ENCODE data around the gene XYLT1.
"Not testable (repeated sequence)": the region's sequence is repeated elsewhere in the genome, so short reads cannot be mapped to it uniquely, and the experiment has no call there.

The XYLT1 gene

DNA sequence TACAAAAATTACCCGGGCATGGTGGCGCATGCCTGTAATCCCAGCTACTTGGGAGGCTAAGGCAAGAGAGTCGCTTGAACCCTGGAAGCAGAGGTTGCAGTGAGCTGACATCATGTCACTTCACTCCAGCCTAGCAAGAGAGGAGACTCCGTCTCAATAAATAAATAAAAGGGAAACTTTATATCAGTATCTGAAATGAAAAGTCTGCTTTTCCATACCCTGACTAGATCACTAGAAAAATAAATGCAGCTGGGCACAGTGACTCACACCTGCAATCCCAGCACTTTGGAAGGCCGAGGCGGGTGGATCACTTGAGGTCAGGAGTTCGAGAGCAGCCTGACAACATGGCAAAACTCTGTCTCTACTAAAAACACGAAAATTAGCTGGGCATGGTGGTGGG is 36.8 kb upstream of the XYLT1 start:
- not testable (repeated sequence) for H3K4me3 ChIP-seq (ENCODE audit: low read length); H3K9me3 ChIP-seq (ENCODE audit: control insufficient read depth, low read depth, low read length); H3K27ac ChIP-seq (ENCODE audit: low read length); H3K27me3 ChIP-seq (ENCODE audit: control insufficient read depth, insufficient read depth, low read length); H3K9ac ChIP-seq (ENCODE audit: low read length); H3K36me3 ChIP-seq (ENCODE audit: control insufficient read depth, low read depth, low read length); H3K4me1 ChIP-seq (ENCODE audit: control insufficient read depth, low read depth, low read length)

DNA sequence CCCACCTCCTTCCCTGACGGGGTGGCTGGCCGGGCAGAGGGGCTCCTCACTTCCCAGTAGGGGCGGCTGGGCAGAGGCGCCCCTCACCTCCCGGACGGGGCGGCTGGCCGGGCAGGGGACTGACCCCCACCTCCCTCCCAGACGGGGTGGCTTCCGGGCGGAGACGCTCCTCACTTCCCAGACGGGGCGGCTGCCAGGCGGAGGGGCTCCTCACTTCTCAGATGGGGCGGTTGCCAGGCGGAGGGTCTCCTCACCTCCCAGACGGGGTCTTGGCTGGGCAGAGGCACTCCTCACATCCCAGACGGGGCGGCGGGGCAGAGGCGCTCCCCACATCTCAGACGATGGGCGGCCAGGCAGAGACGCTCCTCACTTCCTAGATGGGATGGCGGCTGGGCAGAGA is 35.1 kb upstream of the XYLT1 start:
- not testable (repeated sequence) for H3K9me3 ChIP-seq (ENCODE audit: control insufficient read depth, low read depth, low read length); H3K4me3 ChIP-seq (ENCODE audit: low read length); H3K9ac ChIP-seq (ENCODE audit: low read length); H3K4me1 ChIP-seq (ENCODE audit: control insufficient read depth, low read depth, low read length); H3K27ac ChIP-seq (ENCODE audit: low read length); H3K27me3 ChIP-seq (ENCODE audit: control insufficient read depth, insufficient read depth, low read length); H3K36me3 ChIP-seq (ENCODE audit: control insufficient read depth, low read depth, low read length)

- no peaks in the 10 kb centered on the region for H3K36me3 ChIP-seq (ENCODE audit: control insufficient read depth, low read depth, low read length)
- H3K27ac ChIP-seq (ENCODE audit: low read length), result no peak overlapping the region
- no peaks in the 10 kb centered on the region for H3K9me3 ChIP-seq (ENCODE audit: control insufficient read depth, low read depth, low read length)
- no peaks in the 10 kb centered on the region for H3K4me1 ChIP-seq (ENCODE audit: control insufficient read depth, low read depth, low read length)
- no peak overlapping the region for H3K9ac ChIP-seq (ENCODE audit: low read length)
- H3K27me3 ChIP-seq (ENCODE audit: control insufficient read depth, insufficient read depth, low read length), result no peaks in the 10 kb centered on the region
- H3K4me3 ChIP-seq (ENCODE audit: low read length), result no peak overlapping the region
Observed at GRCh38 chr16:17504050-17504449, 33.3 kb upstream of the XYLT1 start.

DNA sequence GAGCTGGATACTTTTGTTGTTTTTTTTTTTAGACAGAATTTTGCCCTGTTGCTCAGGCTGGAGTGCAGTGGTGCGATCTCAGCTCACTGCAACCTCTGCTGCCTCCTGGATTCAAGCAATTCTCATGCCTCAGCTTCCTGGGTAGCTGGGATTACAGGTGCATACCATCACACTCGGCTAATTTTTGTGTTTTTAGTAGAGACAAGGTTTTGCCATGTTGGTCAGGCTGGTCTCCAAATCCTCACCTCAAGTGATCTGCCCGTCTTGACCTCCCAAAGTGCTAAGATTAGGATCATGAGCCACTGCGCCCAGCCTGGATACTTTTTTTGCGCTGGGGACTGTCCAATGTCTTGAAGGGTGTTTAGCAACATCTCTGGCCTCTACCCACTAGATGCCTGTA is 32.6 kb upstream of the XYLT1 start:
- no peak overlapping the region for H3K9ac ChIP-seq (ENCODE audit: low read length)

DNA sequence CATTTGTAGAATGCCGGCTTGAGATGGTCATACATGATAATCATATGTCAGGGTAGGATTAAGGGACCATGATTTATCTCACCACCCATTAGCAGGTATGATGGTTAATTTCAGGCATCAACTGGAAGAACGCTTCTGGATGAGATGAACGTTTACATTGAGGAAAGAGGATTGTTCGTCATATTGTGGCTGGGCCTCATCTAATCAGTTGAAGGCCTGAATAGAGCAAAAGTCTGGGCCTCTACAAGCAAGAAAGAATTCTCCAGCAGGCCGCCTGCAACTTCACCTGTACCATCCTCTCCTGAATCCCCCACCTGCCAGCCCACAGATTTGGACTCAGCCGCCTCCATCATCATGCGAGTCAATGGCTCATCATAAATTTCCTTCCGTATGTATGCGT is 30.6 kb upstream of the XYLT1 start:
- H3K36me3 ChIP-seq (ENCODE audit: control insufficient read depth, low read depth, low read length), result no peaks in the 10 kb centered on the region
- no peaks in the 10 kb centered on the region for H3K27me3 ChIP-seq (ENCODE audit: control insufficient read depth, insufficient read depth, low read length)
- no peaks in the 10 kb centered on the region for H3K9me3 ChIP-seq (ENCODE audit: control insufficient read depth, low read depth, low read length)

More for the DNA sequence above, 32.6 kb upstream of the XYLT1 start:
- H3K27ac ChIP-seq (ENCODE audit: low read length), result no peak overlapping the region
- H3K36me3 ChIP-seq (ENCODE audit: control insufficient read depth, low read depth, low read length), result no peaks in the 10 kb centered on the region
- H3K4me1 ChIP-seq (ENCODE audit: control insufficient read depth, low read depth, low read length), result no peaks in the 10 kb centered on the region
- no peaks in the 10 kb centered on the region for H3K27me3 ChIP-seq (ENCODE audit: control insufficient read depth, insufficient read depth, low read length)
- no peak overlapping the region for H3K4me3 ChIP-seq (ENCODE audit: low read length)
- no peaks in the 10 kb centered on the region for H3K9me3 ChIP-seq (ENCODE audit: control insufficient read depth, low read depth, low read length)

GRCh38 chr16:17499223-17499902 is 28.6 kb upstream of the XYLT1 start:
- no peaks in the 10 kb centered on the region for H3K4me1 ChIP-seq (ENCODE audit: control insufficient read depth, low read depth, low read length)

More for the DNA sequence above, 30.6 kb upstream of the XYLT1 start:
- H3K4me1 ChIP-seq (ENCODE audit: control insufficient read depth, low read depth, low read length), result no peaks in the 10 kb centered on the region
- no peak overlapping the region for H3K4me3 ChIP-seq (ENCODE audit: low read length)
- H3K9ac ChIP-seq (ENCODE audit: low read length), result no peak overlapping the region
- H3K27ac ChIP-seq (ENCODE audit: low read length), result no peak overlapping the region

DNA sequence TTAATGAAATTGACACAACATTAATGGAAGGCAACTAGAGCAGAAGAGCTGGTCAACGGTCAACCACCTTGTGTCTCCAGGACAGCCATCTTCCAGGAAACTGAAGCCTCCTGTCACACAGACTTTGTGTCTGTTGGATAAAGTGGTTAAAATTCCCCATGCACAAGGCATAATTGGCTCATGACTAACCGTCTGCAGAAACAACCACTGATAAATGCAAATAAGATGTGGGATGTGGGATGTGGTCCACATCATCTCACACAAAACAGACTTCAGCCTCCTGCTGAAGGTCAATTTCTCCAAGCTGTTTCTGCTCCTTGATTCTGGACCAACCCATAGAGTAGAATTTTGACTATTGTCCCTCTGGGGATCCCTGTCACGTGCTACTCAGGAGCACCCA is 26.9 kb upstream of the XYLT1 start:
- H3K9ac ChIP-seq (ENCODE audit: low read length), result no peak overlapping the region

More at GRCh38 chr16:17499223-17499902, 28.6 kb upstream of the XYLT1 start:
- no peak overlapping the region for H3K9ac ChIP-seq (ENCODE audit: low read length)
- no peaks in the 10 kb centered on the region for H3K36me3 ChIP-seq (ENCODE audit: control insufficient read depth, low read depth, low read length)
- no peaks in the 10 kb centered on the region for H3K9me3 ChIP-seq (ENCODE audit: control insufficient read depth, low read depth, low read length)
- H3K27me3 ChIP-seq (ENCODE audit: control insufficient read depth, insufficient read depth, low read length), result no peaks in the 10 kb centered on the region
- no peak overlapping the region for H3K4me3 ChIP-seq (ENCODE audit: low read length)
- H3K27ac ChIP-seq (ENCODE audit: low read length), result no peak overlapping the region

GRCh38 chr16:17496891-17497290 is 26.1 kb upstream of the XYLT1 start:
- Histone ChIP-seq H3K4me1 (ENCODE audit: control insufficient read depth, low read depth, low read length) (no peaks in the 10 kb centered on the region), H3K27me3 (ENCODE audit: control insufficient read depth, insufficient read depth, low read length) (no peaks in the 10 kb centered on the region), H3K9ac (ENCODE audit: low read length) (no peak overlapping the region), H3K27ac (ENCODE audit: low read length) (no peak overlapping the region), H3K36me3 (ENCODE audit: control insufficient read depth, low read depth, low read length) (no peaks in the 10 kb centered on the region), H3K9me3 (ENCODE audit: control insufficient read depth, low read depth, low read length) (no peaks in the 10 kb centered on the region), H3K4me3 (ENCODE audit: low read length) (no peak overlapping the region)

More for the DNA sequence above, 26.9 kb upstream of the XYLT1 start:
- Histone ChIP-seq H3K36me3 (ENCODE audit: control insufficient read depth, low read depth, low read length) (no peaks in the 10 kb centered on the region), H3K4me1 (ENCODE audit: control insufficient read depth, low read depth, low read length) (no peaks in the 10 kb centered on the region), H3K27ac (ENCODE audit: low read length) (no peak overlapping the region), H3K27me3 (ENCODE audit: control insufficient read depth, insufficient read depth, low read length) (no peaks in the 10 kb centered on the region), H3K9me3 (ENCODE audit: control insufficient read depth, low read depth, low read length) (no peaks in the 10 kb centered on the region), H3K4me3 (ENCODE audit: low read length) (no peak overlapping the region)

DNA sequence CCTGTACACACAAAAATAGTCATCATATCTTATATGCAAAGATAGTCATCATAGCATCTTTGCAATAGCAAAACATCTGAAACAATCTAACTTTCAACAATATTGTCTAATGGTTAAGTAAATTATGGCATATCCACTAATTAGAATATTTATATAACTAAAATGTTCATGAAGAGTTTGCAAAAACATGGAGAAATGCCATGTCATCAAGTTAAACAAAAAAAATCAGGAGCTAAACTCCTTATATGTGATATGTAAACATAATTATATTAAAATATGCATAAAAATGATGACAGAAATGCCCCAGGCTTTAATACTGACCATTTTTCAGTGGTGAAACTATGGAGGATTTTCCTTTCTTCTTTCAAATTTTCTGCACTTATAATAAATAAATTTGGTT is 22.3 kb upstream of the XYLT1 start:
- H3K4me3 ChIP-seq (ENCODE audit: low read length), result no peak overlapping the region
- no peaks in the 10 kb centered on the region for H3K36me3 ChIP-seq (ENCODE audit: control insufficient read depth, low read depth, low read length)
- H3K27ac ChIP-seq (ENCODE audit: low read length), result no peak overlapping the region
- no peaks in the 10 kb centered on the region for H3K4me1 ChIP-seq (ENCODE audit: control insufficient read depth, low read depth, low read length)
- H3K9me3 ChIP-seq (ENCODE audit: control insufficient read depth, low read depth, low read length), result no peaks in the 10 kb centered on the region
- no peaks in the 10 kb centered on the region for H3K27me3 ChIP-seq (ENCODE audit: control insufficient read depth, insufficient read depth, low read length)
- no peak overlapping the region for H3K9ac ChIP-seq (ENCODE audit: low read length)

GRCh38 chr16:17491140-17491662 is 20.4 kb upstream of the XYLT1 start:
- Histone ChIP-seq H3K4me1 (ENCODE audit: control insufficient read depth, low read depth, low read length) (no peaks in the 10 kb centered on the region), H3K27ac (ENCODE audit: low read length) (no peak overlapping the region), H3K9ac (ENCODE audit: low read length) (no peak overlapping the region), H3K9me3 (ENCODE audit: control insufficient read depth, low read depth, low read length) (no peaks in the 10 kb centered on the region), H3K36me3 (ENCODE audit: control insufficient read depth, low read depth, low read length) (no peaks in the 10 kb centered on the region), H3K4me3 (ENCODE audit: low read length) (no peak overlapping the region), H3K27me3 (ENCODE audit: control insufficient read depth, insufficient read depth, low read length) (no peaks in the 10 kb centered on the region)

DNA sequence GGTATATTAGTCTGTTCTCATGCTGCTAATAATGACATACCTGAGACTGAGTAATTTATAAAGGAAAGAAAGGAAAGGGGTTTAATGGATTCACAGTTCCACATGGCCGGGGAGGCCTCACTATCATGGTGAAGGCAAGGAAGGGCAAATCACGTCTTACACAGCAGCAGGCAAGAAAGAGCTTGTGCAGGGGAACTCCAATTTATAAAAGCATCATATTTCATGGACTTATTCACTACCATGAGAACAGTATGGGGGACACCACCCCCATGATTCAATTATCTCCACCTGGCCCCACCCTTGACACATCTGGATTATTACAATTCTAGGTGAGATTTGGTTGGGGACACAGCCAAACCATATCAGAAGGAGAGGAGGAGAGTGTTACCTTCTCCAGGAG is 17.7 kb upstream of the XYLT1 start:
- H3K9ac ChIP-seq (ENCODE audit: low read length), result no peak overlapping the region
- no peaks in the 10 kb centered on the region for H3K27me3 ChIP-seq (ENCODE audit: control insufficient read depth, insufficient read depth, low read length)
- H3K9me3 ChIP-seq (ENCODE audit: control insufficient read depth, low read depth, low read length), result no peaks in the 10 kb centered on the region
- H3K4me1 ChIP-seq (ENCODE audit: control insufficient read depth, low read depth, low read length), result no peaks in the 10 kb centered on the region
- H3K36me3 ChIP-seq (ENCODE audit: control insufficient read depth, low read depth, low read length), result no peaks in the 10 kb centered on the region
- H3K27ac ChIP-seq (ENCODE audit: low read length), result no peak overlapping the region
- no peak overlapping the region for H3K4me3 ChIP-seq (ENCODE audit: low read length)

DNA sequence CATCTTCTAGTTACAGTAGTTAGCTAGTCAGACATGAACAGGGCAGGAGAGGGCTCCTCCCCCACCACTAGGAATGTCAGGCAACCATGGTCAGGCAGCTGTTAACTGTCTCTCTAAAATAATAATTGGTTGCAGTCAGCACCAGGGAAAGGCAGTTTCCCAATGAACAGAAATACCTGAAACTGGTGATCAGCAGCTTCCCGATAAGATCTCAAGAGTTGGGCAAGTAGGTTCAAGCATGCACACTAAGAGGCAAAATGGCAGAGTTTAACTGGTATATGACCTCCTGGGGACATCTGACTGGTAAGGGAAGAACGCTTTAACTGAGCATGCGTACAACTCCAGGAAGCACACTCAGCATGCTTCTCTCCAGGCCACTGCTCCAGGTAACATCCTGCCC is 12.6 kb upstream of the XYLT1 start:
- Histone ChIP-seq H3K27me3 (ENCODE audit: control insufficient read depth, insufficient read depth, low read length) (no peaks in the 10 kb centered on the region), H3K27ac (ENCODE audit: low read length) (no peak overlapping the region), H3K4me1 (ENCODE audit: control insufficient read depth, low read depth, low read length) (no peaks in the 10 kb centered on the region), H3K9me3 (ENCODE audit: control insufficient read depth, low read depth, low read length) (no peaks in the 10 kb centered on the region), H3K4me3 (ENCODE audit: low read length) (no peak overlapping the region), H3K9ac (ENCODE audit: low read length) (no peak overlapping the region), H3K36me3 (ENCODE audit: control insufficient read depth, low read depth, low read length) (no peaks in the 10 kb centered on the region)

Measured in iPS-18a (cell line).